Pons (tissue), 1 donor: ENCODE data around the gene COMT.
"Not testable (repeated sequence)": the region's sequence is repeated elsewhere in the genome, so short reads cannot be mapped to it uniquely, and the experiment has no call there.

Experiments used
- DNase-seq: peaks from one replicate; pipeline ENCODE4 v3.0.0-alpha.2; 2016; ENCODE audit warnings: low spot score

COMT gene

GRCh38 chr22:19941365-19942082, at the start of gene COMT, which contains the start of gene TXNRD2:
COMT (plus strand) TSS chr22:19941772; CDS start chr22:19962527, 20,755 bp downstream.
TXNRD2 (minus strand) TSS chr22:19941818; CDS start chr22:19941803, 15 bp downstream.
- DNase-seq = no peak

GRCh38 chr22:19892257-19892879, 49.2 kb upstream of the COMT start:
- DNase-seq = no peak

GRCh38 chr22:19892925-19893324, 48.6 kb upstream of the COMT start:
- DNase-seq = no peak

- DNase-seq = no peak
Measured at GRCh38 chr22:19893363-19893762, 48.2 kb upstream of the COMT start.

- DNase-seq = no peak
Measured at GRCh38 chr22:19895160-19895849, 46.3 kb upstream of the COMT start.

- DNase-seq = no peak
Measured at GRCh38 chr22:19896665-19897355, 44.8 kb upstream of the COMT start.

GRCh38 chr22:19897726-19898125, 43.8 kb upstream of the COMT start:
- DNase-seq = no peak

GRCh38 chr22:19898145-19898544, 43.4 kb upstream of the COMT start:
- no peak for DNase-seq

GRCh38 chr22:19898831-19899567, 42.6 kb upstream of the COMT start:
- no peak for DNase-seq

- DNase-seq = no peak
Measured at GRCh38 chr22:19900707-19901436, 40.7 kb upstream of the COMT start.

- DNase-seq = no peak
Measured at GRCh38 chr22:19901577-19902244, 39.9 kb upstream of the COMT start.

- no peak for DNase-seq
Measured at GRCh38 chr22:19902245-19902715, 39.3 kb upstream of the COMT start.

GRCh38 chr22:19903031-19903430, 38.5 kb upstream of the COMT start:
- DNase-seq = no peak

- DNase-seq = no peak
Measured at GRCh38 chr22:19903513-19903912, 38.1 kb upstream of the COMT start.

- no peak for DNase-seq
Measured at GRCh38 chr22:19904174-19904856, 37.3 kb upstream of the COMT start.

GRCh38 chr22:19904935-19905334, 36.6 kb upstream of the COMT start:
- no peak for DNase-seq

- no peak for DNase-seq
Measured at GRCh38 chr22:19905347-19906276, 36.0 kb upstream of the COMT start.

- not testable (repeated sequence) for DNase-seq
Measured at GRCh38 chr22:19906864-19907263, 34.7 kb upstream of the COMT start.

GRCh38 chr22:19907902-19908301, 33.7 kb upstream of the COMT start:
- not testable (repeated sequence) for DNase-seq
